ES-I3 (cell line): Measurements from ENCODE around the gene CADM1.

Source experiments
- H3K36me3 ChIP-seq: 2 replicates; pipeline ENCODE4 v1.6.1; 2013; ENCODE audit warnings: mild to moderate bottlenecking, low read length, control low read depth, moderate library complexity; ENCODE audit not compliant: insufficient read depth
- H3K4me1 ChIP-seq: 2 replicates; pipeline ENCODE4 v1.6.1; 2013; ENCODE audit warnings: mild to moderate bottlenecking, control low read depth, low read length; ENCODE audit not compliant: insufficient read depth
- H3K9ac ChIP-seq: 2 replicates; pipeline ENCODE4 v1.6.1; 2013; ENCODE audit warnings: low read depth, mild to moderate bottlenecking, low read length, moderate library complexity
- H3K9me3 ChIP-seq: 2 replicates; pipeline ENCODE4 v1.6.1; 2013; ENCODE audit warnings: mild to moderate bottlenecking, low read length, moderate library complexity; ENCODE audit not compliant: control insufficient read depth, insufficient read depth

The CADM1 gene

GRCh38 chr11:115317277-115318185 is 186.7 kb downstream of the CADM1 start:
- H3K9ac ChIP-seq: no peak overlapping the region
- no peaks in the 10 kb centered on the region for H3K36me3 ChIP-seq
- no peaks in the 10 kb centered on the region for H3K4me1 ChIP-seq
- no peaks in the 10 kb centered on the region for H3K9me3 ChIP-seq

- Histone ChIP-seq H3K9ac (no peak overlapping the region), H3K4me1 (no peaks in the 10 kb centered on the region), H3K9me3 (no peaks in the 10 kb centered on the region), H3K36me3 (no peaks in the 10 kb centered on the region)
Measured at GRCh38 chr11:115316696-115317095, 187.5 kb downstream of the CADM1 start.

- no peaks in the 10 kb centered on the region for H3K9me3 ChIP-seq
Measured at GRCh38 chr11:115314330-115314920, 189.8 kb downstream of the CADM1 start.

GRCh38 chr11:115313224-115313838 is 190.9 kb downstream of the CADM1 start:
- Histone ChIP-seq H3K9me3 (no peaks in the 10 kb centered on the region), H3K4me1 (no peaks in the 10 kb centered on the region), H3K9ac (no peak overlapping the region), H3K36me3 (no peaks in the 10 kb centered on the region)

More at GRCh38 chr11:115314330-115314920, 189.8 kb downstream of the CADM1 start:
- Histone ChIP-seq H3K36me3 (no peaks in the 10 kb centered on the region), H3K9ac (no peak overlapping the region), H3K4me1 (no peaks in the 10 kb centered on the region)

GRCh38 chr11:115311949-115312348 is 192.3 kb downstream of the CADM1 start:
- Histone ChIP-seq H3K36me3 (no peaks in the 10 kb centered on the region), H3K9me3 (no peaks in the 10 kb centered on the region), H3K4me1 (no peaks in the 10 kb centered on the region), H3K9ac (no peak overlapping the region)

- no peaks in the 10 kb centered on the region for H3K9me3 ChIP-seq
- H3K36me3 ChIP-seq: no peaks in the 10 kb centered on the region
- H3K9ac ChIP-seq: no peak overlapping the region
- peaks cover 4% of the 10 kb centered on the region; the same call in 1 of the 2 replicates for H3K4me1 ChIP-seq
Measured at GRCh38 chr11:115306689-115307088, 197.5 kb downstream of the CADM1 start.

GRCh38 chr11:115304774-115305472 is 199.3 kb downstream of the CADM1 start:
- H3K9me3 ChIP-seq: no peaks in the 10 kb centered on the region
- H3K36me3 ChIP-seq: no peaks in the 10 kb centered on the region
- H3K4me1 ChIP-seq: peaks cover 4% of the 10 kb centered on the region; the same call in 1 of the 2 replicates
- no peak overlapping the region for H3K9ac ChIP-seq

GRCh38 chr11:115303929-115304531 is 200.2 kb downstream of the CADM1 start:
- peaks cover 4% of the 10 kb centered on the region; the same call in 1 of the 2 replicates for H3K4me1 ChIP-seq
- no peaks in the 10 kb centered on the region for H3K9me3 ChIP-seq
- no peak overlapping the region for H3K9ac ChIP-seq
- H3K36me3 ChIP-seq: no peaks in the 10 kb centered on the region

- peaks cover 4% of the 10 kb centered on the region; the same call in 1 of the 2 replicates for H3K4me1 ChIP-seq
- H3K9me3 ChIP-seq: no peaks in the 10 kb centered on the region
- H3K36me3 ChIP-seq: no peaks in the 10 kb centered on the region
- no peak overlapping the region for H3K9ac ChIP-seq
Measured at GRCh38 chr11:115302946-115303703, 201.1 kb downstream of the CADM1 start.

- Histone ChIP-seq H3K4me1 (peaks cover 4% of the 10 kb centered on the region; the same call in 1 of the 2 replicates), H3K36me3 (no peaks in the 10 kb centered on the region), H3K9ac (no peak overlapping the region), H3K9me3 (no peaks in the 10 kb centered on the region)
Measured at GRCh38 chr11:115300660-115301428, 203.4 kb downstream of the CADM1 start.

GRCh38 chr11:115298300-115299012 is 205.8 kb downstream of the CADM1 start:
- Histone ChIP-seq H3K9me3 (no peaks in the 10 kb centered on the region), H3K4me1 (no peaks in the 10 kb centered on the region), H3K36me3 (no peaks in the 10 kb centered on the region), H3K9ac (no peak overlapping the region)

- no peaks in the 10 kb centered on the region for H3K4me1 ChIP-seq
- H3K9ac ChIP-seq: no peak overlapping the region
- no peaks in the 10 kb centered on the region for H3K9me3 ChIP-seq
Measured at GRCh38 chr11:115297330-115297729, 206.9 kb downstream of the CADM1 start.

More at GRCh38 chr11:115297330-115297729, 206.9 kb downstream of the CADM1 start:
- H3K36me3 ChIP-seq: no peaks in the 10 kb centered on the region
